Panc1 (cell line): ENCODE results near the gene SMARCE1. TPM values are rescaled to one million over a fixed set of nuclear protein-coding genes. Genes with fewer than 3 reads are reported as not detected.

ENCODE experiments used
- ATAC-seq: fragments of 200-7000 bp; cut with Tn5 transposase; 2 replicates; pipeline ENCODE4 v1.9.1; 2020; ENCODE audit warnings: mild to moderate bottlenecking, moderate library complexity
- BruUV-seq: library from RNA; stranded (reverse); fragments of 400-500 nt; replicated peaks from 2 replicates; lab custom pipeline; 2021; lab: Mats Ljungman, UMichigan
- CTCF ChIA-PET: fragments of 300-600 bp; sonication (Branson Sonifier 250); formaldehyde crosslinking; loops from one replicate; lab custom pipeline; 2022; ENCODE audit warnings: antibody characterized with exemption; lab: Charles Lee
- POLR2A ChIA-PET: fragments of 300-600 bp; sonication (Branson Sonifier 250); formaldehyde crosslinking; loops from one replicate; lab custom pipeline; 2022; ENCODE audit warnings: antibody characterized with exemption; lab: Charles Lee
- DNase-seq: peaks from one replicate; pipeline ENCODE4 v3.0.0-alpha.2; 2010; ENCODE audit warnings: low read depth, low spot score
- H3K27ac ChIP-seq: 2 replicates; pipeline ENCODE4 v1.5.1; 2011; ENCODE audit warnings: mild to moderate bottlenecking, low read length, inconsistent platforms
- H3K27me3 ChIP-seq: fragments of 200-500 bp; sonication (Bioruptor generic); 2 replicates; pipeline ENCODE4 v1.6.0; 2014; ENCODE audit warnings: low read length, inconsistent platforms; ENCODE audit not compliant: control insufficient read depth, insufficient read depth
- H3K36me3 ChIP-seq: fragments of 200-500 bp; sonication (Bioruptor generic); 2 replicates; pipeline ENCODE4 v1.5.1; 2014; ENCODE audit warnings: inconsistent platforms, mild to moderate bottlenecking, low read length, moderate library complexity; ENCODE audit not compliant: control insufficient read depth, insufficient read depth
- H3K4me1 ChIP-seq: 2 replicates; pipeline ENCODE4 v1.5.1; 2011; ENCODE audit warnings: inconsistent platforms, mild to moderate bottlenecking, low read length, moderate library complexity; ENCODE audit not compliant: control insufficient read depth, insufficient read depth
- H3K4me3 ChIP-seq, 2 experiments: 2 replicates each; pipeline ENCODE4 v1.5.1; 2011 to 2012; ENCODE audit warnings: low read depth in 2 of 2, low read length in 2 of 2, mild to moderate bottlenecking in 2 of 2, inconsistent platforms in 1 of 2, moderate library complexity in 1 of 2
- H3K9me3 ChIP-seq: fragments of 200-500 bp; sonication (Bioruptor generic); 2 replicates; pipeline ENCODE4 v1.5.1; 2014; ENCODE audit warnings: low read depth, mild to moderate bottlenecking, inconsistent platforms, low read length, moderate library complexity; ENCODE audit not compliant: control insufficient read depth, insufficient read depth
- CTCF ChIP-seq: fragments of 450-650 bp; IDR thresholded peaks from 2 replicates; pipeline ENCODE4 v1.5.1; 2017; ENCODE audit warnings: mild to moderate bottlenecking
- POLR2AphosphoS5 ChIP-seq: IDR thresholded peaks from 2 replicates; pipeline ENCODE4 v1.6.1; 2012; ENCODE audit warnings: mild to moderate bottlenecking, low read depth, low read length, moderate library complexity
- SIN3A ChIP-seq: IDR thresholded peaks from 2 replicates; pipeline ENCODE4 v1.6.1; 2012; ENCODE audit warnings: low read depth, mild to moderate bottlenecking, low read length, moderate library complexity, borderline replicate concordance; ENCODE audit not compliant: insufficient read depth
- TCF7L2 ChIP-seq: IDR thresholded peaks from 2 replicates; pipeline ENCODE4 v1.6.1; 2011; ENCODE audit warnings: mild to moderate bottlenecking, low read depth, low read length, inconsistent platforms
- in situ Hi-C: cut with HindIII; loops from 2 replicates; pipeline ENCODE4 v1.10.0; 2016; ENCODE audit warnings: low sequenced_read_pairs, low pct_unique_long_range_greater_than_20kb
- intact Hi-C: fragments of 100-400 bp; cut with micrococcal nuclease; formaldehyde crosslinking; loops from one replicate; pipeline ENCODE4 v1.10.0; 2022; ENCODE audit not compliant: unreplicated experiment
- total RNA-seq: library from RNA; stranded (reverse); gene quantifications from one replicate; pipeline ENCODE4 v1.2.1, GENCODE V29; 2021; ENCODE audit not compliant: unreplicated experiment
- TF ChIP-seq, protein P1 (sequence below), 2 experiments: IDR thresholded peaks; 2 replicates each; pipeline ENCODE4 v1.6.1; 2011 to 2012; ENCODE audit warnings: low read depth in 2 of 2, control low read depth in 1 of 2, low read length in 1 of 2, mild to moderate bottlenecking in 1 of 2, moderate library complexity in 1 of 2; ENCODE audit not compliant: insufficient read depth in 1 of 2

SMARCE1 gene
- total RNA-seq, 1 experiment from 2014 or later: 129 TPM

DNA sequence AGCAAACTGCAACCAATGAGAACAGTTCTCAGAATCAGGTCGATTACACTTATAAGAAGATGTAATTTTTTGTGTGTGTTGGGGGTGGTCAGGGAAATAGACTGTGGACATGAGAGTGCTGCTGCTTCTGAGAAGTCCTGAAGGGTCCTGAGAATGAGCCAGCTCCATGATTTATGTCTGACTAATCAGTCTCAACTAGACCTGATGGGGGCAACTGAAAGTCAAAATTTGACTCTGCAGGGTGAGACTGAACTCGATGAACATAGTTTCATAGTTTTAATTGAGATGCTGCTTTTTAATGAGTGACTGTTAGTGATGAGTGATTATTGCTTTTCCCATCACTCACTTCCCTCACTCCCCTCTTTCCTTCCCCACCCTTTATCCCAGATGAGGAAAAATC is 37.3 kb downstream of the SMARCE1 start:
- CTCF ChIA-PET: interaction anchor here (0.6 kb wide), 1 partner anchor 1120 kb away, joined by 3 read pairs; no protein-coding TSS in a partner anchor
- Histone ChIP-seq H3K36me3 (no peaks in the 10 kb centered on the region), H3K4me1 (no peaks in the 10 kb centered on the region), H3K27me3 (peaks cover 6% of the 10 kb centered on the region; the same call in 1 of the 2 replicates), H3K27ac (no peak overlapping the region), H3K9me3 (no peaks in the 10 kb centered on the region), H3K4me3 (no peak overlapping the region)
- TF ChIP-seq, protein P1, sequence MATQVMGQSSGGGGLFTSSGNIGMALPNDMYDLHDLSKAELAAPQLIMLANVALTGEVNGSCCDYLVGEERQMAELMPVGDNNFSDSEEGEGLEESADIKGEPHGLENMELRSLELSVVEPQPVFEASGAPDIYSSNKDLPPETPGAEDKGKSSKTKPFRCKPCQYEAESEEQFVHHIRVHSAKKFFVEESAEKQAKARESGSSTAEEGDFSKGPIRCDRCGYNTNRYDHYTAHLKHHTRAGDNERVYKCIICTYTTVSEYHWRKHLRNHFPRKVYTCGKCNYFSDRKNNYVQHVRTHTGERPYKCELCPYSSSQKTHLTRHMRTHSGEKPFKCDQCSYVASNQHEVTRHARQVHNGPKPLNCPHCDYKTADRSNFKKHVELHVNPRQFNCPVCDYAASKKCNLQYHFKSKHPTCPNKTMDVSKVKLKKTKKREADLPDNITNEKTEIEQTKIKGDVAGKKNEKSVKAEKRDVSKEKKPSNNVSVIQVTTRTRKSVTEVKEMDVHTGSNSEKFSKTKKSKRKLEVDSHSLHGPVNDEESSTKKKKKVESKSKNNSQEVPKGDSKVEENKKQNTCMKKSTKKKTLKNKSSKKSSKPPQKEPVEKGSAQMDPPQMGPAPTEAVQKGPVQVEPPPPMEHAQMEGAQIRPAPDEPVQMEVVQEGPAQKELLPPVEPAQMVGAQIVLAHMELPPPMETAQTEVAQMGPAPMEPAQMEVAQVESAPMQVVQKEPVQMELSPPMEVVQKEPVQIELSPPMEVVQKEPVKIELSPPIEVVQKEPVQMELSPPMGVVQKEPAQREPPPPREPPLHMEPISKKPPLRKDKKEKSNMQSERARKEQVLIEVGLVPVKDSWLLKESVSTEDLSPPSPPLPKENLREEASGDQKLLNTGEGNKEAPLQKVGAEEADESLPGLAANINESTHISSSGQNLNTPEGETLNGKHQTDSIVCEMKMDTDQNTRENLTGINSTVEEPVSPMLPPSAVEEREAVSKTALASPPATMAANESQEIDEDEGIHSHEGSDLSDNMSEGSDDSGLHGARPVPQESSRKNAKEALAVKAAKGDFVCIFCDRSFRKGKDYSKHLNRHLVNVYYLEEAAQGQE (IDR thresholded peaks at IDR 0.05; ENCODE audit: insufficient read depth in 1 of 2, low read depth in 2 of 2, low read length in 1 of 2): no peak
- TF ChIP-seq SIN3A (no peak), TCF7L2 (no peak), POLR2AphosphoS5 (no peak), CTCF (no peak)
- in situ Hi-C loops: no loop called here
- ATAC-seq (no peak), DNase-seq (no peak)
- no TSS peak for BruUV-seq
- intact Hi-C loops: no loop called here
- POLR2A ChIA-PET: no interaction called here

DNA sequence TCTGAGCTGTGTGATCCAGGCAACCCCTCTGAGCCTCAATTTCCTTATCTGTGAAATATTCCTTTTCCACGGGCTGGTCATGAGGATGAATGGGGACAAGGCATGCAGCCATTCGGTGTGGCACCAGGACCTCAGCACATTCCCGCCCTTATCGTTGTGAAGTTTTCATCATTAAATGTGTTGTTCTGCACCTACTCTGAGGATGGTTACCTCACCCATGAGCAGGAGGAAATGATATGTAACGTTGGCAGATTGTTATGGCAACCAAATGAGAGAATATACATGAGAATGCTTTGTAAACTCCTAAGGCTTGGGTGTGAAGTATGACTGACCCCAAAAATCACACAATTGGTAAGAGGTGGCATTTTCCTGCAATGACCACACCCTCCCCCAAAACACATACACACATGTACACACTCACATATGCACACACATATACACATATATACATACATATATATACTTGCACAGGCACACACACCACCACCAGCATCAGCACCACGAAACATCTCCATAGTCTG is 39.5 kb downstream of the SMARCE1 start:
- TF ChIP-seq TCF7L2 (no peak), SIN3A (no peak), POLR2AphosphoS5 (no peak), CTCF (no peak)
- TF ChIP-seq, protein P1 (IDR thresholded peaks at IDR 0.05; ENCODE audit: insufficient read depth in 1 of 2, low read depth in 2 of 2, low read length in 1 of 2): no peak
- no peaks in the 10 kb centered on the region for H3K36me3 ChIP-seq
- ChIA-PET POLR2A (no interaction called here), CTCF (no interaction called here)
- H3K27ac ChIP-seq: no peak overlapping the region
- intact Hi-C loops (no loop called here), in situ Hi-C loops (no loop called here)
- DNase-seq (no peak), ATAC-seq (no peak)
- H3K4me1 ChIP-seq: no peaks in the 10 kb centered on the region
- no peak overlapping the region for H3K4me3 ChIP-seq
- no TSS peak for BruUV-seq
- no peaks in the 10 kb centered on the region for H3K9me3 ChIP-seq
- H3K27me3 ChIP-seq: peaks cover 2% of the 10 kb centered on the region; the same call in 1 of the 2 replicates
